H1 (cell line): Measurements from ENCODE around the gene ADK. TPM values are rescaled to one million over a fixed set of nuclear protein-coding genes. Genes with fewer than 3 reads are reported as not detected.
"Not testable (repeated sequence)": the region's sequence is repeated elsewhere in the genome, so short reads cannot be mapped to it uniquely, and the experiment has no call there.

Source experiments
- CTCF ChIA-PET: fragments of 300-600 bp; sonication (Branson Sonifier 250); formaldehyde crosslinking; loops from one replicate; lab custom pipeline; 2021; ENCODE audit not compliant: partially characterized antibody; lab: Charles Lee
- POLR2A ChIA-PET: fragments of 300-600 bp; sonication (Branson Sonifier 250); formaldehyde crosslinking; loops from one replicate; lab custom pipeline; 2021; ENCODE audit warnings: inconsistent platforms; ENCODE audit not compliant: partially characterized antibody; lab: Charles Lee
- DNase-seq, 2 experiments: peaks; one replicate each; pipeline versions ENCODE4 v3.0.0 to v3.0.0-alpha.2; 2010 to 2022; ENCODE audit warnings: low spot score in 2 of 2, low read depth in 1 of 2, mixed read lengths in 1 of 2
- FAIRE-seq: peaks from 2 replicates; lab custom pipeline; 2011; peaks lifted over from hg19 to GRCh38; lab: Jason Lieb, UNC
- H2AFZ ChIP-seq: 2 replicates; pipeline ENCODE4 v1.8.1; 2012; ENCODE audit warnings: low read length, inconsistent platforms
- H2AK5ac ChIP-seq: 2 replicates; pipeline ENCODE4 v1.6.1; 2013; ENCODE audit warnings: low read depth, low read length
- H2BK120ac ChIP-seq: replicated peaks from 2 replicates; pipeline ENCODE3; 2013; ENCODE audit warnings: low read depth, low read length, inconsistent platforms
- H2BK12ac ChIP-seq: 2 replicates; pipeline ENCODE4 v1.6.1; 2013; ENCODE audit warnings: low read depth, low read length
- H2BK15ac ChIP-seq: 2 replicates; pipeline ENCODE4 v1.6.1; 2013; ENCODE audit warnings: low read length
- H2BK20ac ChIP-seq: 2 replicates; pipeline ENCODE4 v1.6.1; 2013; ENCODE audit warnings: low read length
- H2BK5ac ChIP-seq: 2 replicates; pipeline ENCODE4 v1.6.1; 2013; ENCODE audit warnings: low read depth, low read length
- H3K14ac ChIP-seq: 2 replicates; pipeline ENCODE4 v1.6.1; 2013; ENCODE audit warnings: inconsistent platforms; ENCODE audit not compliant: insufficient read length
- H3K18ac ChIP-seq: 2 replicates; pipeline ENCODE4 v1.6.1; 2013; ENCODE audit warnings: low read length; ENCODE audit errors: extremely low read depth
- H3K23ac ChIP-seq: 2 replicates; pipeline ENCODE4 v1.6.1; 2013; ENCODE audit warnings: inconsistent platforms; ENCODE audit not compliant: insufficient read length
- H3K23me2 ChIP-seq: 2 replicates; pipeline ENCODE4 v1.6.1; 2013; ENCODE audit warnings: low read depth, low read length
- H3K27ac ChIP-seq: 2 replicates; pipeline ENCODE4 v1.6.1; 2011; ENCODE audit warnings: low read depth, low read length, inconsistent platforms
- H3K27me3 ChIP-seq, 4 experiments: replicated peaks in 1 of 4; 1 replicate in 1 of 4; 2 replicates in 3 of 4; pipeline versions ENCODE4 v1.6.1 to v1.8.1; 2011 to 2013; ENCODE audit warnings: low read length in 3 of 4, mild to moderate bottlenecking in 3 of 4, inconsistent platforms in 2 of 4, mixed read lengths in 2 of 4, moderate library complexity in 1 of 4; ENCODE audit not compliant: control insufficient read depth in 3 of 4, insufficient read depth in 3 of 4; ENCODE audit errors: extremely low read depth in 1 of 4
- H3K36me3 ChIP-seq, 4 experiments: 2 replicates each; pipeline versions ENCODE4 v1.6.1 to v1.8.1; 2011 to 2013; ENCODE audit warnings: mild to moderate bottlenecking in 4 of 4, low read length in 3 of 4, moderate library complexity in 2 of 4, control low read depth in 1 of 4, inconsistent platforms in 1 of 4; ENCODE audit not compliant: insufficient read depth in 4 of 4, control insufficient read depth in 2 of 4
- H3K4ac ChIP-seq: replicated peaks from 2 replicates; pipeline ENCODE3; 2013; ENCODE audit warnings: low read length, low read depth, mixed read lengths, inconsistent platforms; ENCODE audit not compliant: insufficient read length
- H3K4me1 ChIP-seq, 4 experiments: replicated peaks in 1 of 4; 1 replicate in 1 of 4; 2 replicates in 3 of 4; pipeline versions ENCODE4 v1.6.1 to v1.8.1; 2011 to 2013; ENCODE audit warnings: low read length in 3 of 4, inconsistent platforms in 2 of 4, mixed read lengths in 1 of 4; ENCODE audit not compliant: insufficient read depth in 4 of 4, control insufficient read depth in 3 of 4
- H3K4me2 ChIP-seq, 2 experiments: 2 replicates each; pipeline versions ENCODE4 v1.6.1 to v1.8.1; 2011 to 2013; ENCODE audit warnings: low read depth in 2 of 2, low read length in 2 of 2, control low read depth in 1 of 2, inconsistent platforms in 1 of 2, mild to moderate bottlenecking in 1 of 2; ENCODE audit not compliant: insufficient read depth in 1 of 2
- H3K4me3 ChIP-seq, 4 experiments: fragments of 200-600, 300-600 bp in 1 of 4; sonication (generic), shearing (Covaris generic), sonication (Bioruptor Twin) in 1 of 4; 2 replicates each; pipeline versions ENCODE4 v1.5.1 to v1.8.1; 2011 to 2016; ENCODE audit warnings: low read length in 4 of 4, low read depth in 3 of 4, control low read depth in 2 of 4, inconsistent platforms in 2 of 4, mild to moderate bottlenecking in 2 of 4, mixed read lengths in 1 of 4, moderate library complexity in 1 of 4; ENCODE audit not compliant: insufficient read depth in 2 of 4; ENCODE audit errors: extremely low read depth in 1 of 4
- H3K56ac ChIP-seq: replicated peaks from 2 replicates; pipeline ENCODE3; 2013; ENCODE audit warnings: low read depth, mild to moderate bottlenecking, mixed read lengths, low read length, inconsistent platforms; ENCODE audit not compliant: insufficient read length
- H3K79me1 ChIP-seq: 2 replicates; pipeline ENCODE4 v1.6.1; 2013; ENCODE audit warnings: low read depth, low read length, control low read depth
- H3K79me2 ChIP-seq, 2 experiments: 2 replicates each; pipeline versions ENCODE4 v1.6.1 to v1.8.1; 2012 to 2013; ENCODE audit warnings: low read length in 2 of 2, mild to moderate bottlenecking in 2 of 2, inconsistent platforms in 1 of 2; ENCODE audit not compliant: insufficient read depth in 2 of 2, control insufficient read depth in 1 of 2
- H3K9ac ChIP-seq, 4 experiments: replicated peaks in 1 of 4; 1 replicate in 1 of 4; 2 replicates in 3 of 4; pipeline versions ENCODE4 v1.6.1 to v1.8.1; 2011 to 2013; ENCODE audit warnings: low read depth in 3 of 4, low read length in 3 of 4, control low read depth in 2 of 4, mild to moderate bottlenecking in 2 of 4, moderate library complexity in 2 of 4, inconsistent platforms in 1 of 4; ENCODE audit errors: extremely low read depth in 1 of 4
- H3K9me3 ChIP-seq, 2 experiments: 2 replicates each; pipeline versions ENCODE4 v1.6.1 to v1.8.1; 2012 to 2013; ENCODE audit warnings: mild to moderate bottlenecking in 2 of 2, moderate library complexity in 2 of 2, control low read depth in 1 of 2, inconsistent platforms in 1 of 2, low read depth in 1 of 2, low read length in 1 of 2, mixed read lengths in 1 of 2; ENCODE audit not compliant: insufficient read depth in 2 of 2
- H4K20me1 ChIP-seq, 2 experiments: replicated peaks in 1 of 2; 2 replicates each; pipeline versions ENCODE3 to v1.8.1; 2011 to 2013; ENCODE audit warnings: inconsistent platforms in 2 of 2, low read length in 2 of 2, mild to moderate bottlenecking in 1 of 2; ENCODE audit not compliant: insufficient read depth in 2 of 2, control insufficient read depth in 1 of 2
- H4K5ac ChIP-seq: 2 replicates; pipeline ENCODE4 v1.6.1; 2013; ENCODE audit warnings: low read length, low read depth, mixed read lengths, inconsistent platforms; ENCODE audit not compliant: insufficient read length
- H4K8ac ChIP-seq: 2 replicates; pipeline ENCODE4 v1.8.0; 2013; ENCODE audit warnings: mild to moderate bottlenecking, moderate library complexity, low read length, inconsistent platforms; ENCODE audit not compliant: insufficient read depth; ENCODE audit errors: extremely low read depth
- H4K91ac ChIP-seq: replicated peaks from 2 replicates; pipeline ENCODE3; 2013; ENCODE audit warnings: low read length, mixed read lengths, inconsistent platforms; ENCODE audit not compliant: insufficient read length
- whole genome bisulfite sequencing, 2 experiments: shearing (Covaris generic) in 1 of 2; methylation state at CpG; one replicate each; pipeline versions ENCODE4 v1.1.6 to v1.1.7; 2013 to 2015; ENCODE audit warnings: low lambda C conversion rate in 2 of 2, mixed read lengths in 2 of 2, inconsistent platforms in 1 of 2, low coverage in 1 of 2, missing lambda C conversion rate in 1 of 2; ENCODE audit not compliant: insufficient replicate concordance in 2 of 2, insufficient coverage in 1 of 2, insufficient read length in 1 of 2; ENCODE audit errors: extremely low coverage in 1 of 2, missing lambda C conversion rate in 1 of 2; 5-methylcytosine and 5-hydroxymethylcytosine counted together
- polyA plus RNA-seq, 7 experiments: library from polyadenylated mRNA; depleted of rRNA in 3 of 7; stranded (reverse) in 5 of 7; unstranded in 2 of 7; fragments of >200 nt in 5 of 7; fragments of 200-250 nt in 2 of 7; gene quantifications; 1 replicate in 5 of 7; 2 replicates in 1 of 7; 4 replicates in 1 of 7; pipeline versions ENCODE4 v1.2.1 to v1.2.3, GENCODE V29; 2011 to 2013; ENCODE audit warnings: missing spikeins in 2 of 7, mixed read lengths in 2 of 7
- total RNA-seq: library from RNA; stranded (reverse); fragmentation: NEBNext Ultra II Directional; extraction: Animal tissue kit (Norgen Biotek cat#: 25700); gene quantifications from 2 replicates; pipeline ENCODE4 v1.2.1, GENCODE V29; 2021

Gene ADK
- total and polyA plus RNA-seq, 2 of the 8 experiments (the other 6 are each of a cell fraction or from before 2014, with no cell fraction given), result 12.3 to 42.4 TPM

- CTCF ChIA-PET, result interaction anchor here (0.6 to 2.4 kb wide), 6 partner anchors 9 to 75 kb away, joined by 3 to 11 read pairs (median 4); partner anchors contain the start of genes ADK and AP3M1
Observed at GRCh38 chr10:74138596-74138995, 12.4 kb upstream of the ADK start.

More at GRCh38 chr10:74138596-74138995, 12.4 kb upstream of the ADK start:
- H4K91ac ChIP-seq, H3K79me1 ChIP-seq, H3K18ac ChIP-seq, H2AFZ ChIP-seq, H2AK5ac ChIP-seq, H3K23ac ChIP-seq, H3K27ac ChIP-seq, H2BK15ac ChIP-seq, H3K4me3 ChIP-seq, H3K4ac ChIP-seq, FAIRE-seq, H2BK20ac ChIP-seq, H4K8ac ChIP-seq, H3K14ac ChIP-seq, H3K56ac ChIP-seq, H3K9ac ChIP-seq, DNase-seq, H2BK12ac ChIP-seq, H3K4me1 ChIP-seq, H3K9me3 ChIP-seq, H3K79me2 ChIP-seq, H4K5ac ChIP-seq, H3K27me3 ChIP-seq, H2BK120ac ChIP-seq, H4K20me1 ChIP-seq, H3K4me2 ChIP-seq, H2BK5ac ChIP-seq, H3K23me2 ChIP-seq: not testable (repeated sequence)
- peaks cover 0 to 34% (median 18%) of the 10 kb centered on the region in 4 experiments; a peak in 7 of 8 replicates for H3K36me3 ChIP-seq
- WGBS, 2 experiments, result 90% methylated on average over 5 of the region's 5 CpGs; no CpG with 5 or more reads in 1 of the 2 experiments
- POLR2A ChIA-PET, result interaction anchor here (0.9 to 2.3 kb wide), 4 partner anchors 10 to 197 kb away, joined by 3 to 11 read pairs (median 3); partner anchors contain the start of genes ADK and AP3M1
